HL-60 (cell line): ENCODE results near the gene KIAA0232.

Source experiments
- DNase-seq, 2 experiments: peaks; one replicate each; pipeline ENCODE4 v3.0.0-alpha.2; 2010 to 2020; ENCODE audit warnings: low read depth in 1 of 2, low spot score in 1 of 2
- H3K27ac ChIP-seq: fragments of 250-450 bp; sonication (Bioruptor Pico); replicated peaks from 2 replicates; pipeline ENCODE4 v1.5.1; 2020; ENCODE audit warnings: mild to moderate bottlenecking, moderate library complexity
- H3K27me3 ChIP-seq: fragments of 250-450 bp; sonication (Bioruptor Pico); 2 replicates; pipeline ENCODE4 v1.5.1; 2021; ENCODE audit warnings: mild to moderate bottlenecking, moderate library complexity; ENCODE audit not compliant: insufficient read depth, poor library complexity, severe bottlenecking
- H3K4me3 ChIP-seq: replicated peaks from 2 replicates; pipeline ENCODE4 v1.5.1; 2011; ENCODE audit warnings: mild to moderate bottlenecking, control low read depth, low read length; ENCODE audit not compliant: insufficient read depth
- GABPA ChIP-seq: IDR thresholded peaks from 2 replicates; pipeline ENCODE4 v1.6.1; 2012; ENCODE audit warnings: low read depth
- POLR2AphosphoS5 ChIP-seq: IDR thresholded peaks from 2 replicates; pipeline ENCODE4 v1.6.1; 2012; ENCODE audit warnings: low read depth
- SPI1 ChIP-seq: IDR thresholded peaks from 2 replicates; pipeline ENCODE4 v1.6.1; 2012; ENCODE audit warnings: low read depth, mild to moderate bottlenecking, borderline replicate concordance
- TF ChIP-seq, protein P1 (sequence below): IDR thresholded peaks from 2 replicates; pipeline ENCODE4 v1.6.1; 2012; ENCODE audit warnings: low read depth; ENCODE audit not compliant: insufficient replicate concordance
- TF ChIP-seq, protein P2 (sequence below): IDR thresholded peaks from one replicate; pipeline ENCODE4 v1.5.1; 2011; ENCODE audit warnings: low read length, control low read depth, inconsistent platforms; ENCODE audit not compliant: insufficient read depth

KIAA0232 gene

GRCh38 chr4:6868386-6868785, 85.9 kb downstream of the KIAA0232 start:
- Histone ChIP-seq H3K27ac (no peak overlapping the region), H3K4me3 (no peak overlapping the region), H3K27me3 (no peaks in the 10 kb centered on the region)
- DNase-seq = no peak
- TF ChIP-seq, protein P1, sequence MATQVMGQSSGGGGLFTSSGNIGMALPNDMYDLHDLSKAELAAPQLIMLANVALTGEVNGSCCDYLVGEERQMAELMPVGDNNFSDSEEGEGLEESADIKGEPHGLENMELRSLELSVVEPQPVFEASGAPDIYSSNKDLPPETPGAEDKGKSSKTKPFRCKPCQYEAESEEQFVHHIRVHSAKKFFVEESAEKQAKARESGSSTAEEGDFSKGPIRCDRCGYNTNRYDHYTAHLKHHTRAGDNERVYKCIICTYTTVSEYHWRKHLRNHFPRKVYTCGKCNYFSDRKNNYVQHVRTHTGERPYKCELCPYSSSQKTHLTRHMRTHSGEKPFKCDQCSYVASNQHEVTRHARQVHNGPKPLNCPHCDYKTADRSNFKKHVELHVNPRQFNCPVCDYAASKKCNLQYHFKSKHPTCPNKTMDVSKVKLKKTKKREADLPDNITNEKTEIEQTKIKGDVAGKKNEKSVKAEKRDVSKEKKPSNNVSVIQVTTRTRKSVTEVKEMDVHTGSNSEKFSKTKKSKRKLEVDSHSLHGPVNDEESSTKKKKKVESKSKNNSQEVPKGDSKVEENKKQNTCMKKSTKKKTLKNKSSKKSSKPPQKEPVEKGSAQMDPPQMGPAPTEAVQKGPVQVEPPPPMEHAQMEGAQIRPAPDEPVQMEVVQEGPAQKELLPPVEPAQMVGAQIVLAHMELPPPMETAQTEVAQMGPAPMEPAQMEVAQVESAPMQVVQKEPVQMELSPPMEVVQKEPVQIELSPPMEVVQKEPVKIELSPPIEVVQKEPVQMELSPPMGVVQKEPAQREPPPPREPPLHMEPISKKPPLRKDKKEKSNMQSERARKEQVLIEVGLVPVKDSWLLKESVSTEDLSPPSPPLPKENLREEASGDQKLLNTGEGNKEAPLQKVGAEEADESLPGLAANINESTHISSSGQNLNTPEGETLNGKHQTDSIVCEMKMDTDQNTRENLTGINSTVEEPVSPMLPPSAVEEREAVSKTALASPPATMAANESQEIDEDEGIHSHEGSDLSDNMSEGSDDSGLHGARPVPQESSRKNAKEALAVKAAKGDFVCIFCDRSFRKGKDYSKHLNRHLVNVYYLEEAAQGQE = no peak
- TF ChIP-seq, protein P2, sequence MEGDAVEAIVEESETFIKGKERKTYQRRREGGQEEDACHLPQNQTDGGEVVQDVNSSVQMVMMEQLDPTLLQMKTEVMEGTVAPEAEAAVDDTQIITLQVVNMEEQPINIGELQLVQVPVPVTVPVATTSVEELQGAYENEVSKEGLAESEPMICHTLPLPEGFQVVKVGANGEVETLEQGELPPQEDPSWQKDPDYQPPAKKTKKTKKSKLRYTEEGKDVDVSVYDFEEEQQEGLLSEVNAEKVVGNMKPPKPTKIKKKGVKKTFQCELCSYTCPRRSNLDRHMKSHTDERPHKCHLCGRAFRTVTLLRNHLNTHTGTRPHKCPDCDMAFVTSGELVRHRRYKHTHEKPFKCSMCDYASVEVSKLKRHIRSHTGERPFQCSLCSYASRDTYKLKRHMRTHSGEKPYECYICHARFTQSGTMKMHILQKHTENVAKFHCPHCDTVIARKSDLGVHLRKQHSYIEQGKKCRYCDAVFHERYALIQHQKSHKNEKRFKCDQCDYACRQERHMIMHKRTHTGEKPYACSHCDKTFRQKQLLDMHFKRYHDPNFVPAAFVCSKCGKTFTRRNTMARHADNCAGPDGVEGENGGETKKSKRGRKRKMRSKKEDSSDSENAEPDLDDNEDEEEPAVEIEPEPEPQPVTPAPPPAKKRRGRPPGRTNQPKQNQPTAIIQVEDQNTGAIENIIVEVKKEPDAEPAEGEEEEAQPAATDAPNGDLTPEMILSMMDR = no peak

GRCh38 chr4:6869944-6870343, 87.4 kb downstream of the KIAA0232 start:
- H3K27ac ChIP-seq = no peak overlapping the region
- no peak for DNase-seq
- no peaks in the 10 kb centered on the region for H3K27me3 ChIP-seq
- TF ChIP-seq GABPA (no peak), POLR2AphosphoS5 (no peak), SPI1 (no peak)
- TF ChIP-seq, protein P2 = no peak
- TF ChIP-seq, protein P1 = no peak
- H3K4me3 ChIP-seq = no peak overlapping the region

GRCh38 chr4:6873291-6873690, 90.8 kb downstream of the KIAA0232 start:
- TF ChIP-seq SPI1 (no peak), POLR2AphosphoS5 (no peak), GABPA (no peak)
- TF ChIP-seq, protein P2 = no peak
- TF ChIP-seq, protein P1 = no peak
- Histone ChIP-seq H3K4me3 (no peak overlapping the region), H3K27me3 (no peaks in the 10 kb centered on the region), H3K27ac (no peak overlapping the region)
- DNase-seq = no peak
